K562 (cell line): ENCODE measurements around the gene MROH8. TPM values are rescaled to one million over a fixed set of nuclear protein-coding genes. Genes with fewer than 3 reads are reported as not detected.

Source experiments
- ATAC-seq: fragments of 200-7000 bp; cut with Tn5 transposase; 3 replicates; pipeline ENCODE4 v1.9.1; 2020; ENCODE audit warnings: moderate library complexity
- BruUV-seq: library from RNA; stranded (reverse); fragments of 400-500 nt; replicated peaks from 2 replicates; lab custom pipeline; 2021; lab: Mats Ljungman, UMichigan
- CTCF ChIA-PET: fragments of 300-600 bp; formaldehyde crosslinking; extraction: SDS; loops from one replicate; lab custom pipeline; 2021; ENCODE audit warnings: low intra/inter-chr PET ratio; lab: Yijun Ruan, JAX
- POLR2A ChIA-PET: fragments of 300-600, 350-650 bp; sonication (Branson Sonifier 250); formaldehyde crosslinking; extraction: SDS; loops from one replicate; lab custom pipeline; 2021; ENCODE audit warnings: antibody characterized with exemption, inconsistent platforms; lab: Yijun Ruan, JAX
- DNase-seq, 4 experiments: peaks; one replicate each; pipeline versions ENCODE4 v3.0.0 to v3.0.0-alpha.2; 2011 to 2018; ENCODE audit warnings: low spot score in 3 of 4, mixed read lengths in 3 of 4; ENCODE audit errors: extremely low read depth in 1 of 4
- FAIRE-seq: peaks from 2 replicates; lab custom pipeline; 2011; peaks lifted over from hg19 to GRCh38; lab: Jason Lieb, UNC
- H2AFZ ChIP-seq: 2 replicates; pipeline ENCODE4 v1.6.0; 2011; ENCODE audit warnings: low read depth, low read length, control low read depth, inconsistent platforms
- H3K27ac ChIP-seq: fragments of 200-600 bp; 3 replicates; pipeline ENCODE4 v1.8.0; 2011; ENCODE audit warnings: low read depth, mild to moderate bottlenecking, control low read depth, inconsistent platforms, low read length, moderate library complexity, mixed read lengths; ENCODE audit errors: extremely low read depth
- H3K27me3 ChIP-seq, 2 experiments: fragments of 300-600 bp in 1 of 2; 2 replicates in 1 of 2; 3 replicates in 1 of 2; pipeline versions ENCODE4 v1.6.0 to v1.8.0; 2011; ENCODE audit warnings: inconsistent platforms in 2 of 2, low read length in 2 of 2, mild to moderate bottlenecking in 1 of 2, mixed read lengths in 1 of 2, moderate library complexity in 1 of 2; ENCODE audit not compliant: control insufficient read depth in 2 of 2, insufficient read depth in 2 of 2
- H3K36me3 ChIP-seq: fragments of 300-600 bp; 3 replicates; pipeline ENCODE4 v1.8.0; 2011; ENCODE audit warnings: mild to moderate bottlenecking, low read length, inconsistent platforms; ENCODE audit not compliant: control insufficient read depth, insufficient read depth
- H3K4me1 ChIP-seq, 2 experiments: fragments of 200-600 bp in 1 of 2; replicated peaks in 1 of 2; 2 replicates in 1 of 2; 3 replicates in 1 of 2; pipeline versions ENCODE4 v1.5.1 to v1.8.0; 2011; ENCODE audit warnings: inconsistent platforms in 2 of 2, low read length in 2 of 2, mild to moderate bottlenecking in 1 of 2, mixed read lengths in 1 of 2, moderate library complexity in 1 of 2; ENCODE audit not compliant: control insufficient read depth in 2 of 2, insufficient read depth in 2 of 2
- H3K4me2 ChIP-seq: 2 replicates; pipeline ENCODE4 v1.6.1; 2011; ENCODE audit warnings: low read length, control low read depth, inconsistent platforms, mixed read lengths; ENCODE audit not compliant: insufficient read depth
- H3K4me3 ChIP-seq: fragments of 200-600 bp; sonication (generic), shearing (Covaris generic); 2 replicates; pipeline ENCODE4 v1.5.1; 2016; ENCODE audit warnings: control low read depth, inconsistent platforms
- H3K79me2 ChIP-seq: fragments of 200-600 bp; 3 replicates; pipeline ENCODE4 v1.8.0; 2011; ENCODE audit warnings: low read length, inconsistent platforms; ENCODE audit not compliant: control insufficient read depth, insufficient read depth
- H3K9ac ChIP-seq, 2 experiments: 2 replicates each; pipeline versions ENCODE4 v1.6.0 to v1.6.1; 2011; ENCODE audit warnings: low read depth in 2 of 2, low read length in 2 of 2, control low read depth in 1 of 2, inconsistent platforms in 1 of 2, mild to moderate bottlenecking in 1 of 2, mixed read lengths in 1 of 2; ENCODE audit not compliant: insufficient read depth in 1 of 2
- H3K9me1 ChIP-seq: one replicate; pipeline ENCODE4 v1.6.0; 2011; ENCODE audit warnings: inconsistent platforms, mild to moderate bottlenecking, low read length, moderate library complexity; ENCODE audit not compliant: control insufficient read depth, insufficient read depth
- H3K9me3 ChIP-seq: replicated peaks from 2 replicates; pipeline ENCODE4 v1.5.1; 2011; ENCODE audit warnings: low read depth, low read length, inconsistent platforms; ENCODE audit not compliant: control insufficient read depth, insufficient read depth
- H4K20me1 ChIP-seq: replicated peaks from 2 replicates; pipeline ENCODE4 v1.6.1; 2011; ENCODE audit warnings: low read length, inconsistent platforms, mixed read lengths; ENCODE audit not compliant: control insufficient read depth, insufficient read depth
- EZH2 ChIP-seq: IDR thresholded peaks from 2 replicates; pipeline ENCODE4 v1.6.1; 2012; ENCODE audit warnings: low read depth, mild to moderate bottlenecking, inconsistent platforms, low read length, borderline replicate concordance
- HOXB6 ChIP-seq: fragments of 250-450 bp; sonication (Bioruptor Pico); IDR thresholded peaks from 2 replicates; pipeline ENCODE4 v1.5.1; 2022; ENCODE audit warnings: mild to moderate bottlenecking, borderline replicate concordance
- KAT8 ChIP-seq: fragments of 450-650 bp; IDR thresholded peaks from 2 replicates; pipeline ENCODE4 v1.6.1; 2016; ENCODE audit warnings: low read depth, mild to moderate bottlenecking
- PHB2 ChIP-seq: fragments of 450-650 bp; IDR thresholded peaks from 2 replicates; pipeline ENCODE4 v1.6.1; 2017; ENCODE audit warnings: low read depth
- PML ChIP-seq: IDR thresholded peaks from 2 replicates; pipeline ENCODE4 v1.6.1; 2012; ENCODE audit warnings: low read length, inconsistent platforms
- POLR2AphosphoS2 ChIP-seq: IDR thresholded peaks from 2 replicates; pipeline ENCODE4 v1.6.1; 2012; ENCODE audit warnings: low read length, improper control_type of control experiment
- SMARCB1 ChIP-seq: IDR thresholded peaks from 2 replicates; pipeline ENCODE4 v1.6.1; 2011; ENCODE audit warnings: improper control_type of control experiment, low read depth; ENCODE audit not compliant: insufficient read length
- TRIM28 ChIP-seq: fragments of 450-650 bp; IDR thresholded peaks from 2 replicates; pipeline ENCODE4 v1.6.1; 2017
- XRCC3 ChIP-seq: fragments of 450-650 bp; IDR thresholded peaks from 2 replicates; pipeline ENCODE4 v1.6.1; 2017; ENCODE audit warnings: mild to moderate bottlenecking, moderate library complexity
- ZFP1 ChIP-seq: fragments of 450-650 bp; formaldehyde crosslinking; IDR thresholded peaks from 2 replicates; pipeline ENCODE4 v1.4.0; 2020; ENCODE audit warnings: mild to moderate bottlenecking, mixed read lengths
- ZNF431 ChIP-seq: sonication (generic); formaldehyde crosslinking; IDR thresholded peaks from 2 replicates; pipeline ENCODE4 v1.8.0; 2022; ENCODE audit warnings: mild to moderate bottlenecking, missing genetic modification reagents
- WGBS: fragments of 100-300 bp; shearing (Covaris generic); methylation state at CpG from one replicate; pipeline ENCODE4 v1.1.6; 2016; ENCODE audit warnings: low coverage, mixed read lengths; ENCODE audit not compliant: insufficient coverage; ENCODE audit errors: missing lambda C conversion rate; 5-methylcytosine and 5-hydroxymethylcytosine counted together
- in situ Hi-C: fragments of 300-500 bp; cut with MboI; formaldehyde crosslinking; loops from 4 replicates; pipeline ENCODE4 v1.15.0; 2018; ENCODE audit warnings: inconsistent platforms, mixed read lengths
- intact Hi-C: fragments of 100-400 bp; cut with micrococcal nuclease; formaldehyde crosslinking; loops from 2 replicates; pipeline ENCODE4 v1.14.2; 2022
- polyA plus RNA-seq, 8 experiments: library from polyadenylated mRNA; depleted of rRNA in 4 of 8; stranded (reverse) in 5 of 8; unstranded in 3 of 8; fragments of >200 nt; fragmentation: Nextera tagmentation in 2 of 8; fragmentation: Illumina TruSeq in 1 of 8; extraction: Ambion mirVana in 2 of 8; extraction: Trizol in 1 of 8; gene quantifications; 2 replicates each; pipeline versions ENCODE4 v1.2.1 to v1.2.3, GENCODE V29; 2011 to 2014; ENCODE audit warnings: inconsistent platforms in 1 of 8, missing spikeins in 1 of 8
- total RNA-seq, 7 experiments: library from RNA; depleted of rRNA in 6 of 7; stranded (reverse); fragments of >200 nt in 6 of 7; fragmentation: Illumina TruSeq in 2 of 7; extraction: Trizol in 2 of 7; gene quantifications; 2 replicates each; pipeline versions ENCODE4 v1.2.1 to v1.2.3, GENCODE V29; 2011 to 2021; ENCODE audit warnings: low replicate concordance in 1 of 7
- TF ChIP-seq, protein P1 (sequence below), 2 experiments: fragments of 450-650 bp in 1 of 2; sonication (generic) in 1 of 2; formaldehyde crosslinking in 1 of 2; IDR thresholded peaks in 1 of 2; conservative IDR thresholded peaks in 1 of 2; 2 replicates each; pipeline versions ENCODE4 v1.6.1 to v1.8.1; 2016 to 2023; ENCODE audit warnings: mild to moderate bottlenecking in 2 of 2, moderate library complexity in 2 of 2, inconsistent platforms in 1 of 2, missing genetic modification reagents in 1 of 2
- TF ChIP-seq, protein P2 (sequence below): sonication (generic); formaldehyde crosslinking; IDR thresholded peaks from 2 replicates; pipeline ENCODE4 v1.8.0; 2022; ENCODE audit warnings: mild to moderate bottlenecking, low read depth, missing genetic modification reagents
- TF ChIP-seq, protein P3 (sequence below): sonication (generic); formaldehyde crosslinking; IDR thresholded peaks from 2 replicates; pipeline ENCODE4 v1.8.1; 2023; ENCODE audit warnings: mild to moderate bottlenecking, missing genetic modification reagents
- TF ChIP-seq, protein P4 (sequence below): sonication (generic); formaldehyde crosslinking; IDR thresholded peaks from 2 replicates; pipeline ENCODE4 v1.8.0; 2022; ENCODE audit warnings: missing genetic modification reagents, mild to moderate bottlenecking, moderate library complexity, borderline replicate concordance
- TF ChIP-seq, protein P5 (sequence below): fragments of 250-450 bp; sonication (Bioruptor Pico); IDR thresholded peaks from 2 replicates; pipeline ENCODE4 v1.4.0; 2020; ENCODE audit warnings: mild to moderate bottlenecking, moderate library complexity

The MROH8 gene
- total and polyA plus RNA-seq, 9 of the 15 experiments (the other 6 are each of a cell fraction or from before 2014, with no cell fraction given): 0.21 to 1.5 (median 0.78) TPM

DNA sequence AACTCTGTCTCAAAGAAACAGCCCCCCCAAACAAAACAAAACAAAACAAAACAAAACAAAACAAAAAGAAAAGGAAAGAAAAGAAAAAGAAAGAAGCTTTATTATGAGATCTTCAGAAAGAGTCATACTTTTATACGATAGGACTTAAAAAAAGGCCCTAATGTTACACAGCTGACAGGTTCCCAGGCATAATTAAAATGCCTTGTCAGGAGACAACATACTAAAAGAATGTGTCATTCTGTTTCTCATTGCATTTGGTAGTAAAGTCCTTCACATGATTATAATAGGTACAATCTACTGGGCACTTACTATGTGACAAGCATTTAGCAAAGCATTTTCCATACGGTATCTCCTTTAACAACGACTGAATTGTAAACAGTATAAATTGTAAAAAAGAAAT, 36.6 kb downstream of the MROH8 start:
- 44% methylated on average over 3 of the region's 3 CpGs for WGBS
- CTCF ChIA-PET: no interaction called here

More for the DNA sequence above, 36.6 kb downstream of the MROH8 start:
- no peaks in the 10 kb centered on the region for H3K4me1 ChIP-seq
- H3K9me1 ChIP-seq: no peaks in the 10 kb centered on the region
- POLR2A ChIA-PET: no interaction called here
- no peaks in the 10 kb centered on the region for H3K79me2 ChIP-seq
- H4K20me1 ChIP-seq: no peaks in the 10 kb centered on the region
- H3K27ac ChIP-seq: no peak overlapping the region
- no peak overlapping the region for H3K4me3 ChIP-seq
- in situ Hi-C loops: no loop called here
- H3K27me3 ChIP-seq: peaks cover 7 to 10% of the 10 kb centered on the region in 2 experiments; a peak in 3 of 5 replicates
- H3K36me3 ChIP-seq: no peaks in the 10 kb centered on the region
- H2AFZ ChIP-seq: no peak overlapping the region
- ATAC-seq: no peak
- no peak overlapping the region for H3K9ac ChIP-seq
- no peaks in the 10 kb centered on the region for H3K9me3 ChIP-seq
- intact Hi-C loops: loop anchor here (5.0 kb wide), 1 partner anchor 45 kb away; no protein-coding TSS in a partner anchor
- DNase-seq: no peak
- TF ChIP-seq SMARCB1: no peak
- TF ChIP-seq POLR2AphosphoS2: no peak
- no peak for TF ChIP-seq TRIM28
- TF ChIP-seq EZH2: no peak
- TF ChIP-seq, protein P1, sequence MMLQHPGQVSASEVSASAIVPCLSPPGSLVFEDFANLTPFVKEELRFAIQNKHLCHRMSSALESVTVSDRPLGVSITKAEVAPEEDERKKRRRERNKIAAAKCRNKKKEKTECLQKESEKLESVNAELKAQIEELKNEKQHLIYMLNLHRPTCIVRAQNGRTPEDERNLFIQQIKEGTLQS (IDR thresholded peaks at IDR 0.05): no peak
- TF ChIP-seq, protein P1 (CRISPR knock-in tag; conservative IDR thresholded peaks at IDR 0.05): no peak
- TF ChIP-seq ZFP1 (CRISPR knock-in tag): no peak
- TF ChIP-seq, protein P2, sequence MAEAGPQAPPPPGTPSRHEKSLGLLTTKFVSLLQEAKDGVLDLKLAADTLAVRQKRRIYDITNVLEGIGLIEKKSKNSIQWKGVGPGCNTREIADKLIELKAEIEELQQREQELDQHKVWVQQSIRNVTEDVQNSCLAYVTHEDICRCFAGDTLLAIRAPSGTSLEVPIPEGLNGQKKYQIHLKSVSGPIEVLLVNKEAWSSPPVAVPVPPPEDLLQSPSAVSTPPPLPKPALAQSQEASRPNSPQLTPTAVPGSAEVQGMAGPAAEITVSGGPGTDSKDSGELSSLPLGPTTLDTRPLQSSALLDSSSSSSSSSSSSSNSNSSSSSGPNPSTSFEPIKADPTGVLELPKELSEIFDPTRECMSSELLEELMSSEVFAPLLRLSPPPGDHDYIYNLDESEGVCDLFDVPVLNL (CRISPR knock-in tag): no peak
- TF ChIP-seq, protein P3, sequence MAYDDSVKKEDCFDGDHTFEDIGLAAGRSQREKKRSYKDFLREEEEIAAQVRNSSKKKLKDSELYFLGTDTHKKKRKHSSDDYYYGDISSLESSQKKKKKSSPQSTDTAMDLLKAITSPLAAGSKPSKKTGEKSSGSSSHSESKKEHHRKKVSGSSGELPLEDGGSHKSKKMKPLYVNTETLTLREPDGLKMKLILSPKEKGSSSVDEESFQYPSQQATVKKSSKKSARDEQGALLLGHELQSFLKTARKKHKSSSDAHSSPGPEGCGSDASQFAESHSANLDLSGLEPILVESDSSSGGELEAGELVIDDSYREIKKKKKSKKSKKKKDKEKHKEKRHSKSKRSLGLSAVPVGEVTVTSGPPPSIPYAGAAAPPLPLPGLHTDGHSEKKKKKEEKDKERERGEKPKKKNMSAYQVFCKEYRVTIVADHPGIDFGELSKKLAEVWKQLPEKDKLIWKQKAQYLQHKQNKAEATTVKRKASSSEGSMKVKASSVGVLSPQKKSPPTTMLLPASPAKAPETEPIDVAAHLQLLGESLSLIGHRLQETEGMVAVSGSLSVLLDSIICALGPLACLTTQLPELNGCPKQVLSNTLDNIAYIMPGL (CRISPR knock-in tag): no peak
- TF ChIP-seq, protein P4, sequence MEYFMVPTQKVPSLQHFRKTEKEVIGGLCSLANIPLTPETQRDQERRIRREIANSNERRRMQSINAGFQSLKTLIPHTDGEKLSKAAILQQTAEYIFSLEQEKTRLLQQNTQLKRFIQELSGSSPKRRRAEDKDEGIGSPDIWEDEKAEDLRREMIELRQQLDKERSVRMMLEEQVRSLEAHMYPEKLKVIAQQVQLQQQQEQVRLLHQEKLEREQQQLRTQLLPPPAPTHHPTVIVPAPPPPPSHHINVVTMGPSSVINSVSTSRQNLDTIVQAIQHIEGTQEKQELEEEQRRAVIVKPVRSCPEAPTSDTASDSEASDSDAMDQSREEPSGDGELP (CRISPR knock-in tag): no peak
- TF ChIP-seq PHB2: no peak
- no peak for TF ChIP-seq PML
- TF ChIP-seq ZNF431 (CRISPR knock-in tag): no peak
- no peak for TF ChIP-seq HOXB6
- no peak for TF ChIP-seq KAT8
- no peak for TF ChIP-seq XRCC3
- TF ChIP-seq, protein P5, sequence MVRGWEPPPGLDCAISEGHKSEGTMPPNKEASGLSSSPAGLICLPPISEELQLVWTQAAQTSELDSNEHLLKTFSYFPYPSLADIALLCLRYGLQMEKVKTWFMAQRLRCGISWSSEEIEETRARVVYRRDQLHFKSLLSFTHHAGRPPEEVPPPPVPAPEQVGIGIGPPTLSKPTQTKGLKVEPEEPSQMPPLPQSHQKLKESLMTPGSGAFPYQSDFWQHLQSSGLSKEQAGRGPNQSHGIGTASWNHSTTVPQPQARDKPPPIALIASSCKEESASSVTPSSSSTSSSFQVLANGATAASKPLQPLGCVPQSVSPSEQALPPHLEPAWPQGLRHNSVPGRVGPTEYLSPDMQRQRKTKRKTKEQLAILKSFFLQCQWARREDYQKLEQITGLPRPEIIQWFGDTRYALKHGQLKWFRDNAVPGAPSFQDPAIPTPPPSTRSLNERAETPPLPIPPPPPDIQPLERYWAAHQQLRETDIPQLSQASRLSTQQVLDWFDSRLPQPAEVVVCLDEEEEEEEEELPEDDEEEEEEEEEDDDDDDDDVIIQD: no peak
- no TSS peak for BruUV-seq
- no peak overlapping the region for H3K4me2 ChIP-seq
- FAIRE-seq: no peak
